ENCODE results near the gene GHITM.

GHITM gene

DNA sequence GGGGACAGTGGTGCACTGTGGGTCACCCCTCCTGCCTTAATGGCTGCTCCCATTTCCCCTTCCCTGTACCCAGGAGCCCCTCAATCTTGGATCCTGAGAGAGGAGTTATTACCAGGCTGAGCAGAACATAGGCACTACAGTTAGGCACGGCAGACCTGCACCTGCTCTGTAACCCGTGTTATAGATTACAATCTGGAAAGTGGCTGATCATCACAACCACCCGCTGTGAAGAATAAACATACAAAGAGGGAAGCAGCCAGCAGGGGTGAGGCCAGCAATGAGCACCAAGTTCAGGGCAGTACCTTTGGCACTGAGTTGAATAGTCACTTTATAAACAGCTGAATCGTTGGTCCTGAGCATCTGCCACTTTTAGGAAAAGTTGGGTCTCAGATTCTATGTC, 56.8 kb downstream of the GHITM start:
- in situ Hi-C loops (cut with HindIII; ENCODE audit: low sequenced_read_pairs), result no loop called here
- H3K4me3 ChIP-seq (ENCODE audit: low read depth, low read length), result no peak overlapping the region
- TF ChIP-seq, protein P1, sequence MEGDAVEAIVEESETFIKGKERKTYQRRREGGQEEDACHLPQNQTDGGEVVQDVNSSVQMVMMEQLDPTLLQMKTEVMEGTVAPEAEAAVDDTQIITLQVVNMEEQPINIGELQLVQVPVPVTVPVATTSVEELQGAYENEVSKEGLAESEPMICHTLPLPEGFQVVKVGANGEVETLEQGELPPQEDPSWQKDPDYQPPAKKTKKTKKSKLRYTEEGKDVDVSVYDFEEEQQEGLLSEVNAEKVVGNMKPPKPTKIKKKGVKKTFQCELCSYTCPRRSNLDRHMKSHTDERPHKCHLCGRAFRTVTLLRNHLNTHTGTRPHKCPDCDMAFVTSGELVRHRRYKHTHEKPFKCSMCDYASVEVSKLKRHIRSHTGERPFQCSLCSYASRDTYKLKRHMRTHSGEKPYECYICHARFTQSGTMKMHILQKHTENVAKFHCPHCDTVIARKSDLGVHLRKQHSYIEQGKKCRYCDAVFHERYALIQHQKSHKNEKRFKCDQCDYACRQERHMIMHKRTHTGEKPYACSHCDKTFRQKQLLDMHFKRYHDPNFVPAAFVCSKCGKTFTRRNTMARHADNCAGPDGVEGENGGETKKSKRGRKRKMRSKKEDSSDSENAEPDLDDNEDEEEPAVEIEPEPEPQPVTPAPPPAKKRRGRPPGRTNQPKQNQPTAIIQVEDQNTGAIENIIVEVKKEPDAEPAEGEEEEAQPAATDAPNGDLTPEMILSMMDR (IDR thresholded peaks at IDR 0.05; ENCODE audit: low read depth, low read length), result no peak
- no peak for DNase-seq (ENCODE audit: low read depth, low spot score)

DNA sequence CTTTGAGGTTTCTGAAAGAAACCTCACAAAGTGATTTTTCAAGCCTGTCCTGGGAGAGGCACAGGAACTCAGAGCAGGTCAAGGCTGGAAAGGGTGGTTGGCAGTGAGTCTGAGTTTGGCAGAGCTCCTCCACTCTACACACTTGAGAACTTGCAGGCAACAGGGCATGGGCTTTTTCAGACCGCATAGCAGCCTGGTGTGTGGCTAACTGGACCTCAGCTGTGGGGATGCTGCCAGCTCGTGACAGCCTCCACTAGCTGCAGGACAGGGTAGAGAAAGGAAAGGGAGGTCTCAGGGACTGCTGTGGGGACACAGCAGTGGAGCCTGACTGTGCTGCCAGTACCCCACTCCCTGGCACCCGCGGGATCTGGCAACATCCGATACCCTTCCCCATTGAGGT, 57.6 kb downstream of the GHITM start:
- in situ Hi-C loops (cut with HindIII; ENCODE audit: low sequenced_read_pairs), result no loop called here
- TF ChIP-seq, protein P1 (IDR thresholded peaks at IDR 0.05; ENCODE audit: low read depth, low read length), result no peak
- DNase-seq (ENCODE audit: low read depth, low spot score), result no peak
- no peak overlapping the region for H3K4me3 ChIP-seq (ENCODE audit: low read depth, low read length)

DNA sequence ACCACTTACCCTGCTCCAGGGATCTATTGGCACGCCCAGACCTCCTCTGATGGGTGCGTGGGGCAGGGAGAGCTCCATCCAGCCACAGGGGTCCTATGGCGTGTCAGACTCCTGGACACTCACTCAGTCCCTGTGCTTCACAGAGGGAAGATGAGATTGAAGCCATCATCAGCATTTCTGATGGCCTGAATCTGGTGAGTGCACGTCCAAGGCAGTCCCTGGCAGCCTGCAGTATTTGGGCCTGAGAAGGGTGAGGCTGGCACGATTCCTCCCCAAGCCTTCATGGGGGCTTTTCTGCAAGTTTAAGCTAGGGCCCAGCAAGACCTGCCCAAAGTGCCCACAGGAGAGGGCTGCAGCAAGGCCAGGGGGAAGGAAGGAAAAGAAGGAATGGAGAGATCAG, 58.3 kb downstream of the GHITM start:
- no peak overlapping the region for H3K4me3 ChIP-seq (ENCODE audit: low read depth, low read length)
- in situ Hi-C loops (cut with HindIII; ENCODE audit: low sequenced_read_pairs), result no loop called here
- TF ChIP-seq, protein P1 (IDR thresholded peaks at IDR 0.05; ENCODE audit: low read depth, low read length), result no peak
- no peak for DNase-seq (ENCODE audit: low read depth, low spot score)

DNA sequence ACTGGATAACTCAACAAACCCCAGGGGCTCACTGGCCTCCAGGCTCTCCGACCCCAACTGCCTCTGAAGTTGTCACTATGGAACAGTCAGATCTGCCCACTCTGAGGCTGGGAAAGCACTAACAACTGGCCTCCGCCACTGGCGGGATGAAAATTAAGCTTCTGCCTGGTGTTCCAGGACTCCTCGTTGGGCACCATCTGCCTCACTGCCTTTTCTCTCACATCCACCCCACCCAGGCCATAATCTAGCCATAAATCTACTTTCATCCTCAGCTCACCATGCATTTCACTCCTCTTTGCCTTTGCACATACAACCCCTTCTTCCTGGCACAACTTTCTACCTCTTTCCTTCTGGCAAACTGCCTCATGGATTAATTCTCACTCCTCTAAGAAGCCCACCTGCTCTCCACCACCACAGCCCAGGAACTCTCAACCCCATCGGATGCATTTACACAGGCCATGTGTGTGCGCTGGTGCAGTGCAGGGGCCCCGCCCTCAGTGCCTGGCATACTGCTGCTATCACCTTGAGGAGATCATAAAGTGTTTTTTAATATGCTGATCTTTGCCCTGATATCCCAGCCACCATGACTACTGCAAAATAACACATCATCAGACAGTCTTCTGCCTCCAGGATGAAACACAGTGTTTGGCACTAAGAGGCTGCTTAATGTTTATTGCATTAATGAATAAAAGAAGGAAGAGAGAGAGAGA, 59.1 kb downstream of the GHITM start:
- TF ChIP-seq, protein P1 (IDR thresholded peaks at IDR 0.05; ENCODE audit: low read depth, low read length), result no peak
- no peak for DNase-seq (ENCODE audit: low read depth, low spot score)
- no peak overlapping the region for H3K4me3 ChIP-seq (ENCODE audit: low read depth, low read length)
- in situ Hi-C loops (cut with HindIII; ENCODE audit: low sequenced_read_pairs), result no loop called here

DNA sequence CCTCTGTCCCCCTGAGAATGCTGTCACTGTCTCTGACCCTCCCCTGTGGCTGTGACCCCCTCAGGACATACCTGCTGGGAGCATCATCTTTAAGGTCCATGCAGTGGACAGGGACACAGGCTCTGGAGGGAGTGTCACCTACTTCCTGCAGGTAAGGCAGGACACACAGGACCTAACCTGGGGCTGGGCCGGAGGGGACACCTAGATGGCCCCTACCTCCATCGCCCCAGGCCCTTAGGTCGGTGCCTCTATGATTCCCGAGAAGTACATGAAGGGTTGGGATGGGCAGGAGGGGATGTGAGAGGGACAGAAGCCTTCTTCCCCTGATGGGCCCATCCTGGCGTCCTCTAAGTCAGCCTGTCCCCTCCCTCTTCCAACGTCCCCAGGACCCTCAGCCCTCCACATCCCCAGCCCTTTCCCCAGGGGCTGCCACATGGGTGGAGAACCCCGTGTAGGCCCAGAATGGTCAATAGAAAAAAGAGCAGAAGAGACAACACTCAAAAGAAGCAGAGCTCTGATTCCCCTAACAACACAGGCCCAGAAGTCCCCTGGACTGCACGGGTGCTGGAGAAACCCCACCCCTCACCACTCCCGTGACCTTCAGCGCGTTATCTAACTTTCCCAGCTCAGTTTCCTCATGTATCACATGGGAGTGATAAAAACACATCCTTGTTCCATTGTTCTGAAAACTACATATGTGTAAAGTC, 61.4 kb downstream of the GHITM start:
- TF ChIP-seq, protein P1 (IDR thresholded peaks at IDR 0.05; ENCODE audit: low read depth, low read length), result no peak
- DNase-seq (ENCODE audit: low read depth, low spot score), result no peak
- in situ Hi-C loops (cut with HindIII; ENCODE audit: low sequenced_read_pairs), result no loop called here
- no peak overlapping the region for H3K4me3 ChIP-seq (ENCODE audit: low read depth, low read length)

DNA sequence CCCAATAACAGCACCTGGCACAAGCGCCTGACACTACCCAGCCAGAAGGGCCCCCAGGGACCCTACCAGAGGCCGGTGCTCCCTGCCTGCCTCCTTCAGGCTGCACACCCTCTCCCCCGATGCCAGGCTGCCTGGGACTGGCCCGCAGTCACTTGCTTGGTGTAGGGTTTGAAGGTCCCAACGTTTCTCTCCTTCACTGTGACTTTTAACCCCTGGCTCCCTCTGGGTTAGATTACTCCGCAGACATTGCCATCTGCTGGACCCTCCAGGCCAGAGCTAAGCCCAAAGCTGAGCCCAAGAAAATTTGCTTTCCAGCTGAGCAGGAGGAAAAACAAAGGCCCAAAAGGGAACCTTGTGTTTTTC, 61.9 kb downstream of the GHITM start:
- no peak overlapping the region for H3K4me3 ChIP-seq (ENCODE audit: low read depth, low read length)
- DNase-seq (ENCODE audit: low read depth, low spot score), result no peak
- TF ChIP-seq, protein P1 (IDR thresholded peaks at IDR 0.05; ENCODE audit: low read depth, low read length), result no peak

More for the DNA sequence above, 61.9 kb downstream of the GHITM start:
- in situ Hi-C loops (cut with HindIII; ENCODE audit: low sequenced_read_pairs), result no loop called here

Data from astrocyte of the spinal cord (primary cell).